Measurements from ENCODE around the gene SLC25A51.

The SLC25A51 gene

GRCh38 chr9:37944266-37944650, 40.3 kb upstream of the SLC25A51 start:
- TF ChIP-seq OSR1 (CRISPR knock-in tag; IDR thresholded peaks at IDR 0.05) (no peak), ZNF8 (CRISPR knock-in tag; IDR thresholded peaks at IDR 0.05) (no peak), ZNF70 (CRISPR knock-in tag; IDR thresholded peaks at IDR 0.05) (no peak), TCF4 (CRISPR knock-in tag; IDR thresholded peaks at IDR 0.05; ENCODE audit: borderline replicate concordance) (no peak), ISL1 (CRISPR knock-in tag; IDR thresholded peaks at IDR 0.05) (no peak)
- ATAC-seq = peak; percentile 22

GRCh38 chr9:37943345-37944265, 39.7 kb upstream of the SLC25A51 start:
- TF ChIP-seq ISL1 (CRISPR knock-in tag; IDR thresholded peaks at IDR 0.05) (peak; percentile 89), ESRRG (CRISPR knock-in tag; IDR thresholded peaks at IDR 0.05) (no peak)
- peak; percentile 73 for ATAC-seq

GRCh38 chr9:37942621-37943344, 38.9 kb upstream of the SLC25A51 start:
- TF ChIP-seq CREB5 (CRISPR knock-in tag; IDR thresholded peaks at IDR 0.05; ENCODE audit: low read depth) (no peak), ZFP3 (CRISPR knock-in tag; IDR thresholded peaks at IDR 0.05) (no peak), ESRRG (CRISPR knock-in tag; IDR thresholded peaks at IDR 0.05) (no peak), OSR1 (CRISPR knock-in tag; IDR thresholded peaks at IDR 0.05) (no peak), TSHZ2 (CRISPR knock-in tag; IDR thresholded peaks at IDR 0.05) (no peak), CSDC2 (CRISPR knock-in tag; IDR thresholded peaks at IDR 0.05) (no peak), POU6F1 (CRISPR knock-in tag; IDR thresholded peaks at IDR 0.05; ENCODE audit: borderline replicate concordance, low read depth) (no peak), ARNTL (CRISPR knock-in tag; IDR thresholded peaks at IDR 0.05; ENCODE audit: borderline replicate concordance, low read depth) (no peak), GLIS3 (CRISPR knock-in tag; IDR thresholded peaks at IDR 0.05) (no peak), ZFP30 (CRISPR knock-in tag; IDR thresholded peaks at IDR 0.05) (no peak), PPARA (CRISPR knock-in tag; IDR thresholded peaks at IDR 0.05; ENCODE audit: borderline replicate concordance) (no peak), ISL1 (CRISPR knock-in tag; IDR thresholded peaks at IDR 0.05) (no peak)
- no peak for ATAC-seq

- ATAC-seq = no peak
- TF ChIP-seq POU6F1 (CRISPR knock-in tag; IDR thresholded peaks at IDR 0.05; ENCODE audit: borderline replicate concordance, low read depth) = no peak
- no peak for TF ChIP-seq ISL1 (CRISPR knock-in tag; IDR thresholded peaks at IDR 0.05)
- TF ChIP-seq ZNF70 (CRISPR knock-in tag; IDR thresholded peaks at IDR 0.05) = no peak
- TF ChIP-seq RARB (CRISPR knock-in tag; IDR thresholded peaks at IDR 0.05) = no peak
- no peak for TF ChIP-seq CSRNP3 (CRISPR knock-in tag; IDR thresholded peaks at IDR 0.05)
- TF ChIP-seq ZNF8 (CRISPR knock-in tag; IDR thresholded peaks at IDR 0.05) = no peak
- no peak for TF ChIP-seq CREB5 (CRISPR knock-in tag; IDR thresholded peaks at IDR 0.05; ENCODE audit: low read depth)
- TF ChIP-seq PATZ1 (CRISPR knock-in tag; IDR thresholded peaks at IDR 0.05; ENCODE audit: borderline replicate concordance) = no peak
- TF ChIP-seq CSDC2 (CRISPR knock-in tag; IDR thresholded peaks at IDR 0.05) = no peak
- no peak for TF ChIP-seq ZFP30 (CRISPR knock-in tag; IDR thresholded peaks at IDR 0.05)
- TF ChIP-seq ZNF565 (CRISPR knock-in tag; conservative IDR thresholded peaks at IDR 0.05; ENCODE audit: low read depth) = no peak
Observed at GRCh38 chr9:37941253-37941652, 37.3 kb upstream of the SLC25A51 start.

All from SK-N-SH treated with all-trans-retinoic acid at 6 μM for 48 hours (cell line).